ENCODE results near the gene PRKCB. TPM values are rescaled to one million over a fixed set of nuclear protein-coding genes. Genes with fewer than 3 reads are reported as not detected.

The PRKCB gene
- total and polyA plus RNA-seq, 2 of the 8 experiments (the other 6 are each of a cell fraction or from before 2014, with no cell fraction given) = 7.1 to 12.1 TPM

DNA sequence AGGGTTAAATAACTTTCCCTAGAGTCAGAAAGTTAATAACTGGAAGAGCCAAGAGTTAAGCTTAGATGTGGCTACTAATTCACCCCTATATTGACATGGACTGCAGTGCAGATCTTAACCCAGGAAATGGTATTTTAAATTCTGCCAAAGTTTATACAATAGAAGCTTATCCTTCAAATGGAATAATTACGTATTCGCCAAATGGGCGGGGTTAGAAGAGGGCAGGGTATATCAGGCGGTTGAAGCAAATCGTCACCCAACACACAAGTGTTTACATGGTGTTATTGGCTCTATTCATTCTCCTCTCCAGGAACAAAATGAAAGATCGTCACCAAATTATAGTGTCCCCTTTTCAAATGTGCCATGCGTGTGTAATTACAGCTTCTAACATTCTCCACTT is 182.7 kb downstream of the PRKCB start (continued):
- no peak for TF ChIP-seq SP2 (IDR thresholded peaks at IDR 0.05; ENCODE audit: low read length)
- TF ChIP-seq, protein P1, sequence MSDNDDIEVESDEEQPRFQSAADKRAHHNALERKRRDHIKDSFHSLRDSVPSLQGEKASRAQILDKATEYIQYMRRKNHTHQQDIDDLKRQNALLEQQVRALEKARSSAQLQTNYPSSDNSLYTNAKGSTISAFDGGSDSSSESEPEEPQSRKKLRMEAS (IDR thresholded peaks at IDR 0.05) = no peak
